H1 (cell line): ENCODE results near the gene MRPL43. TPM values are rescaled to one million over a fixed set of nuclear protein-coding genes. Genes with fewer than 3 reads are reported as not detected.

Experiments used
- CTCF ChIA-PET: fragments of 300-600 bp; sonication (Branson Sonifier 250); formaldehyde crosslinking; loops from one replicate; lab custom pipeline; 2021; ENCODE audit not compliant: partially characterized antibody; lab: Charles Lee
- POLR2A ChIA-PET: fragments of 300-600 bp; sonication (Branson Sonifier 250); formaldehyde crosslinking; loops from one replicate; lab custom pipeline; 2021; ENCODE audit warnings: inconsistent platforms; ENCODE audit not compliant: partially characterized antibody; lab: Charles Lee
- DNase-seq, 2 experiments: peaks; one replicate each; pipeline versions ENCODE4 v3.0.0 to v3.0.0-alpha.2; 2010 to 2022; ENCODE audit warnings: low spot score in 2 of 2, low read depth in 1 of 2, mixed read lengths in 1 of 2
- FAIRE-seq: peaks from 2 replicates; lab custom pipeline; 2011; peaks lifted over from hg19 to GRCh38; lab: Jason Lieb, UNC
- H2AFZ ChIP-seq: 2 replicates; pipeline ENCODE4 v1.8.1; 2012; ENCODE audit warnings: low read length, inconsistent platforms
- H2AK5ac ChIP-seq: 2 replicates; pipeline ENCODE4 v1.6.1; 2013; ENCODE audit warnings: low read depth, low read length
- H2BK120ac ChIP-seq: replicated peaks from 2 replicates; pipeline ENCODE3; 2013; ENCODE audit warnings: low read depth, low read length, inconsistent platforms
- H2BK12ac ChIP-seq: 2 replicates; pipeline ENCODE4 v1.6.1; 2013; ENCODE audit warnings: low read depth, low read length
- H2BK15ac ChIP-seq: 2 replicates; pipeline ENCODE4 v1.6.1; 2013; ENCODE audit warnings: low read length
- H2BK20ac ChIP-seq: 2 replicates; pipeline ENCODE4 v1.6.1; 2013; ENCODE audit warnings: low read length
- H2BK5ac ChIP-seq: 2 replicates; pipeline ENCODE4 v1.6.1; 2013; ENCODE audit warnings: low read depth, low read length
- H3K14ac ChIP-seq: 2 replicates; pipeline ENCODE4 v1.6.1; 2013; ENCODE audit warnings: inconsistent platforms; ENCODE audit not compliant: insufficient read length
- H3K18ac ChIP-seq: 2 replicates; pipeline ENCODE4 v1.6.1; 2013; ENCODE audit warnings: low read length; ENCODE audit errors: extremely low read depth
- H3K23ac ChIP-seq: 2 replicates; pipeline ENCODE4 v1.6.1; 2013; ENCODE audit warnings: inconsistent platforms; ENCODE audit not compliant: insufficient read length
- H3K23me2 ChIP-seq: 2 replicates; pipeline ENCODE4 v1.6.1; 2013; ENCODE audit warnings: low read depth, low read length
- H3K27ac ChIP-seq: 2 replicates; pipeline ENCODE4 v1.6.1; 2011; ENCODE audit warnings: low read depth, low read length, inconsistent platforms
- H3K27me3 ChIP-seq, 4 experiments: replicated peaks in 1 of 4; 1 replicate in 1 of 4; 2 replicates in 3 of 4; pipeline versions ENCODE4 v1.6.1 to v1.8.1; 2011 to 2013; ENCODE audit warnings: low read length in 3 of 4, mild to moderate bottlenecking in 3 of 4, inconsistent platforms in 2 of 4, mixed read lengths in 2 of 4, moderate library complexity in 1 of 4; ENCODE audit not compliant: control insufficient read depth in 3 of 4, insufficient read depth in 3 of 4; ENCODE audit errors: extremely low read depth in 1 of 4
- H3K36me3 ChIP-seq, 4 experiments: 2 replicates each; pipeline versions ENCODE4 v1.6.1 to v1.8.1; 2011 to 2013; ENCODE audit warnings: mild to moderate bottlenecking in 4 of 4, low read length in 3 of 4, moderate library complexity in 2 of 4, control low read depth in 1 of 4, inconsistent platforms in 1 of 4; ENCODE audit not compliant: insufficient read depth in 4 of 4, control insufficient read depth in 2 of 4
- H3K4ac ChIP-seq: replicated peaks from 2 replicates; pipeline ENCODE3; 2013; ENCODE audit warnings: low read length, low read depth, mixed read lengths, inconsistent platforms; ENCODE audit not compliant: insufficient read length
- H3K4me1 ChIP-seq, 4 experiments: replicated peaks in 1 of 4; 1 replicate in 1 of 4; 2 replicates in 3 of 4; pipeline versions ENCODE4 v1.6.1 to v1.8.1; 2011 to 2013; ENCODE audit warnings: low read length in 3 of 4, inconsistent platforms in 2 of 4, mixed read lengths in 1 of 4; ENCODE audit not compliant: insufficient read depth in 4 of 4, control insufficient read depth in 3 of 4
- H3K4me2 ChIP-seq, 2 experiments: 2 replicates each; pipeline versions ENCODE4 v1.6.1 to v1.8.1; 2011 to 2013; ENCODE audit warnings: low read depth in 2 of 2, low read length in 2 of 2, control low read depth in 1 of 2, inconsistent platforms in 1 of 2, mild to moderate bottlenecking in 1 of 2; ENCODE audit not compliant: insufficient read depth in 1 of 2
- H3K4me3 ChIP-seq, 4 experiments: fragments of 200-600, 300-600 bp in 1 of 4; sonication (generic), shearing (Covaris generic), sonication (Bioruptor Twin) in 1 of 4; 2 replicates each; pipeline versions ENCODE4 v1.5.1 to v1.8.1; 2011 to 2016; ENCODE audit warnings: low read length in 4 of 4, low read depth in 3 of 4, control low read depth in 2 of 4, inconsistent platforms in 2 of 4, mild to moderate bottlenecking in 2 of 4, mixed read lengths in 1 of 4, moderate library complexity in 1 of 4; ENCODE audit not compliant: insufficient read depth in 2 of 4; ENCODE audit errors: extremely low read depth in 1 of 4
- H3K56ac ChIP-seq: replicated peaks from 2 replicates; pipeline ENCODE3; 2013; ENCODE audit warnings: low read depth, mild to moderate bottlenecking, mixed read lengths, low read length, inconsistent platforms; ENCODE audit not compliant: insufficient read length
- H3K79me1 ChIP-seq: 2 replicates; pipeline ENCODE4 v1.6.1; 2013; ENCODE audit warnings: low read depth, low read length, control low read depth
- H3K79me2 ChIP-seq, 2 experiments: 2 replicates each; pipeline versions ENCODE4 v1.6.1 to v1.8.1; 2012 to 2013; ENCODE audit warnings: low read length in 2 of 2, mild to moderate bottlenecking in 2 of 2, inconsistent platforms in 1 of 2; ENCODE audit not compliant: insufficient read depth in 2 of 2, control insufficient read depth in 1 of 2
- H3K9ac ChIP-seq, 4 experiments: replicated peaks in 1 of 4; 1 replicate in 1 of 4; 2 replicates in 3 of 4; pipeline versions ENCODE4 v1.6.1 to v1.8.1; 2011 to 2013; ENCODE audit warnings: low read depth in 3 of 4, low read length in 3 of 4, control low read depth in 2 of 4, mild to moderate bottlenecking in 2 of 4, moderate library complexity in 2 of 4, inconsistent platforms in 1 of 4; ENCODE audit errors: extremely low read depth in 1 of 4
- H3K9me3 ChIP-seq, 2 experiments: 2 replicates each; pipeline versions ENCODE4 v1.6.1 to v1.8.1; 2012 to 2013; ENCODE audit warnings: mild to moderate bottlenecking in 2 of 2, moderate library complexity in 2 of 2, control low read depth in 1 of 2, inconsistent platforms in 1 of 2, low read depth in 1 of 2, low read length in 1 of 2, mixed read lengths in 1 of 2; ENCODE audit not compliant: insufficient read depth in 2 of 2
- H4K20me1 ChIP-seq, 2 experiments: replicated peaks in 1 of 2; 2 replicates each; pipeline versions ENCODE3 to v1.8.1; 2011 to 2013; ENCODE audit warnings: inconsistent platforms in 2 of 2, low read length in 2 of 2, mild to moderate bottlenecking in 1 of 2; ENCODE audit not compliant: insufficient read depth in 2 of 2, control insufficient read depth in 1 of 2
- H4K5ac ChIP-seq: 2 replicates; pipeline ENCODE4 v1.6.1; 2013; ENCODE audit warnings: low read length, low read depth, mixed read lengths, inconsistent platforms; ENCODE audit not compliant: insufficient read length
- H4K8ac ChIP-seq: 2 replicates; pipeline ENCODE4 v1.8.0; 2013; ENCODE audit warnings: mild to moderate bottlenecking, moderate library complexity, low read length, inconsistent platforms; ENCODE audit not compliant: insufficient read depth; ENCODE audit errors: extremely low read depth
- H4K91ac ChIP-seq: replicated peaks from 2 replicates; pipeline ENCODE3; 2013; ENCODE audit warnings: low read length, mixed read lengths, inconsistent platforms; ENCODE audit not compliant: insufficient read length
- ASH2L ChIP-seq: fragments of 200-600, 300-600 bp; sonication (generic); IDR thresholded peaks from one replicate; pipeline ENCODE4 v1.7.1; 2017; ENCODE audit warnings: low read length
- BACH1 ChIP-seq: IDR thresholded peaks from 2 replicates; pipeline ENCODE4 v1.6.1; 2012; ENCODE audit warnings: low read length, improper control_type of control experiment
- BCL11A ChIP-seq, 2 experiments: IDR thresholded peaks; one replicate each; pipeline ENCODE4 v1.6.1; 2011; ENCODE audit warnings: low read depth in 2 of 2, low read length in 2 of 2, mild to moderate bottlenecking in 2 of 2
- CEBPB ChIP-seq: IDR thresholded peaks from 2 replicates; pipeline ENCODE4 v1.6.1; 2012; ENCODE audit warnings: low read depth, low read length
- CREB1 ChIP-seq: IDR thresholded peaks from 2 replicates; pipeline ENCODE4 v1.6.1; 2012; ENCODE audit warnings: inconsistent platforms
- EP300 ChIP-seq, 2 experiments: IDR thresholded peaks; 1 replicate in 1 of 2; 2 replicates in 1 of 2; pipeline ENCODE4 v1.6.1; 2011 to 2012; ENCODE audit warnings: low read depth in 2 of 2, low read length in 2 of 2, mild to moderate bottlenecking in 2 of 2, borderline replicate concordance in 1 of 2, inconsistent platforms in 1 of 2, moderate library complexity in 1 of 2
- EZH2 ChIP-seq: fragments of 200-600 bp; sonication (generic); IDR thresholded peaks from 2 replicates; pipeline ENCODE4 v1.7.1; 2012; ENCODE audit warnings: low read depth, mild to moderate bottlenecking, moderate library complexity, low read length, inconsistent platforms; ENCODE audit not compliant: severe bottlenecking
- FOSL1 ChIP-seq: IDR thresholded peaks from 2 replicates; pipeline ENCODE4 v1.6.1; 2011; ENCODE audit warnings: mild to moderate bottlenecking, low read depth, low read length, moderate library complexity; ENCODE audit not compliant: insufficient read depth
- HDAC6 ChIP-seq: IDR thresholded peaks from one replicate; pipeline ENCODE4 v1.7.1; 2012; ENCODE audit warnings: low read depth, mild to moderate bottlenecking, inconsistent platforms, low read length, moderate library complexity
- JUND ChIP-seq: IDR thresholded peaks from 2 replicates; pipeline ENCODE4 v1.6.1; 2011; ENCODE audit warnings: mild to moderate bottlenecking, improper control_type of control experiment, low read length
- KDM5A ChIP-seq: fragments of 200-600 bp; IDR thresholded peaks from 2 replicates; pipeline ENCODE4 v1.7.1; 2012; ENCODE audit warnings: mild to moderate bottlenecking, low read length, inconsistent platforms, mixed read lengths
- RBBP5 ChIP-seq: IDR thresholded peaks from 2 replicates; pipeline ENCODE4 v1.7.1; 2012; ENCODE audit warnings: low read depth, mild to moderate bottlenecking, inconsistent platforms, low read length, moderate library complexity, borderline replicate concordance
- RNF2 ChIP-seq: fragments of 200-900, 300-1000 bp; sonication (generic); IDR thresholded peaks from 2 replicates; pipeline ENCODE4 v1.7.1; 2016; ENCODE audit warnings: borderline replicate concordance, low read depth, mild to moderate bottlenecking, antibody characterized with exemption, low read length; ENCODE audit not compliant: poor library complexity, severe bottlenecking; ENCODE audit errors: missing control alignments
- SIX5 ChIP-seq: IDR thresholded peaks from 2 replicates; pipeline ENCODE4 v1.6.1; 2011; ENCODE audit warnings: mild to moderate bottlenecking, low read depth, low read length
- TCF12 ChIP-seq: IDR thresholded peaks from 2 replicates; pipeline ENCODE4 v1.6.1; 2011; ENCODE audit warnings: low read depth, mild to moderate bottlenecking, low read length
- WGBS, 2 experiments: shearing (Covaris generic) in 1 of 2; methylation state at CpG; one replicate each; pipeline versions ENCODE4 v1.1.6 to v1.1.7; 2013 to 2015; ENCODE audit warnings: low lambda C conversion rate in 2 of 2, mixed read lengths in 2 of 2, inconsistent platforms in 1 of 2, low coverage in 1 of 2, missing lambda C conversion rate in 1 of 2; ENCODE audit not compliant: insufficient replicate concordance in 2 of 2, insufficient coverage in 1 of 2, insufficient read length in 1 of 2; ENCODE audit errors: extremely low coverage in 1 of 2, missing lambda C conversion rate in 1 of 2; 5-methylcytosine and 5-hydroxymethylcytosine counted together
- polyA plus RNA-seq, 7 experiments: library from polyadenylated mRNA; depleted of rRNA in 3 of 7; stranded (reverse) in 5 of 7; unstranded in 2 of 7; fragments of >200 nt in 5 of 7; fragments of 200-250 nt in 2 of 7; gene quantifications; 1 replicate in 5 of 7; 2 replicates in 1 of 7; 4 replicates in 1 of 7; pipeline versions ENCODE4 v1.2.1 to v1.2.3, GENCODE V29; 2011 to 2013; ENCODE audit warnings: missing spikeins in 2 of 7, mixed read lengths in 2 of 7
- total RNA-seq: library from RNA; stranded (reverse); fragmentation: NEBNext Ultra II Directional; extraction: Animal tissue kit (Norgen Biotek cat#: 25700); gene quantifications from 2 replicates; pipeline ENCODE4 v1.2.1, GENCODE V29; 2021

Gene MRPL43
- total and polyA plus RNA-seq, 2 of the 8 experiments (the other 6 are each of a cell fraction or from before 2014, with no cell fraction given): 74.1 to 149 TPM

- no peak overlapping the region for H2BK120ac ChIP-seq
- H2BK5ac ChIP-seq: no peak overlapping the region
- H3K27ac ChIP-seq: no peak overlapping the region
- H3K23ac ChIP-seq: no peak overlapping the region
- H3K4me2 ChIP-seq: no peak overlapping the region
- H3K36me3 ChIP-seq: no peaks in the 10 kb centered on the region
- H2BK15ac ChIP-seq: no peak overlapping the region
- H3K9me3 ChIP-seq: no peaks in the 10 kb centered on the region
- peaks cover 11% of the 10 kb centered on the region; the same call in 1 of the 2 replicates for H3K23me2 ChIP-seq
- H3K27me3 ChIP-seq: peaks cover 14 to 36% (median 29%) of the 10 kb centered on the region in 4 experiments
- no peak overlapping the region for H3K56ac ChIP-seq
- ChIA-PET CTCF (interaction anchor here (2.4 to 51.8 kb wide), 3 partner anchors 10 to 53 kb away, joined by 8 to 2176 read pairs (median 160); partner anchors contain the start of gene KAZALD1), POLR2A (no interaction called here)
- H3K4me3 ChIP-seq: no peak overlapping the region
- H3K79me1 ChIP-seq: no peaks in the 10 kb centered on the region
- no peak overlapping the region for H4K8ac ChIP-seq
- no peak overlapping the region for H4K5ac ChIP-seq
- H4K20me1 ChIP-seq: peaks cover 0 to 1% of the 10 kb centered on the region in 2 experiments
- no peak for FAIRE-seq
- H3K4ac ChIP-seq: no peak overlapping the region
- no peak overlapping the region for H3K9ac ChIP-seq
- no peak overlapping the region for H2AK5ac ChIP-seq
- H2AFZ ChIP-seq: no peak overlapping the region
- H3K79me2 ChIP-seq: no peaks in the 10 kb centered on the region
- no peak overlapping the region for H4K91ac ChIP-seq
- no peak overlapping the region for H3K14ac ChIP-seq
- no peak overlapping the region for H2BK20ac ChIP-seq
- no peak overlapping the region for H3K18ac ChIP-seq
- H2BK12ac ChIP-seq: no peak overlapping the region
- peaks cover 0 to 10% (median 5%) of the 10 kb centered on the region in 4 experiments; a peak in 4 of 7 replicates for H3K4me1 ChIP-seq
- WGBS, 2 experiments: 88% methylated on average over 3 of the region's 4 CpGs; no CpG with 5 or more reads in 1 of the 2 experiments
- no peak for DNase-seq
- TF ChIP-seq TCF12 (no peak), BCL11A (IDR thresholded peaks at IDR 0.05; ENCODE audit: low read depth in 2 of 2, low read length in 2 of 2) (no peak), KDM5A (no peak), ASH2L (no peak), FOSL1 (no peak), RNF2 (no peak), CEBPB (no peak), BACH1 (no peak), EZH2 (no peak), SIX5 (no peak), CREB1 (no peak), HDAC6 (no peak), EP300 (IDR thresholded peaks at IDR 0.05; ENCODE audit: borderline replicate concordance in 1 of 2, low read depth in 2 of 2, low read length in 2 of 2) (no peak), RBBP5 (no peak), JUND (no peak)
Observed at GRCh38 chr10:101021239-101021638, 33.9 kb upstream of the MRPL43 start.
